Measurements from ENCODE around the gene SCYGR7.
"Not testable (repeated sequence)": the region's sequence is repeated elsewhere in the genome, so short reads cannot be mapped to it uniquely, and the experiment has no call there.

SCYGR7 gene

GRCh38 chr2:227728035-227728434 is at the start of gene SCYGR7:
Gene SCYGR7, plus strand, starts transcription at chr2:227728335. Its CDS starts 0 bp downstream, at chr2:227728335.
- DNase-seq, result no peak

DNA sequence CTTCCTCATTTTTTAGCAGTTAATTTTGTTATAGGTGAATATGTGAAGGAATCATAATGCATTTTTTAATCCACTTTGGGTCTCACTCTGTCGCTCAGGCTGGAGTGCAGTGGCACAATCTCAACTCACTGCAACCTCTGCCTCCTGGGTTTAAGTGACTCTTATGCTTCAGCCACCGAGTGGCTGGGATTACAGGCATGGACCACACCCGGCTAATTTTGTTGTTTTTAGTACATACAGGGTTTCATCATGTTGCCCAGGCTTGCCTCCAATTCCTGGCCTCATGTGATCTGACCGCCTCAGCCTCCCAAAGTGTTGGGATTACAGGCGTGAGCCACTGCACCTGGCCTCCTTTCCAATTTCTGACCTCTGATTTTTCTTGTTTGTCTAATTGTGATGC is 43.9 kb upstream of the SCYGR7 start:
- DNase-seq, result no peak

DNA sequence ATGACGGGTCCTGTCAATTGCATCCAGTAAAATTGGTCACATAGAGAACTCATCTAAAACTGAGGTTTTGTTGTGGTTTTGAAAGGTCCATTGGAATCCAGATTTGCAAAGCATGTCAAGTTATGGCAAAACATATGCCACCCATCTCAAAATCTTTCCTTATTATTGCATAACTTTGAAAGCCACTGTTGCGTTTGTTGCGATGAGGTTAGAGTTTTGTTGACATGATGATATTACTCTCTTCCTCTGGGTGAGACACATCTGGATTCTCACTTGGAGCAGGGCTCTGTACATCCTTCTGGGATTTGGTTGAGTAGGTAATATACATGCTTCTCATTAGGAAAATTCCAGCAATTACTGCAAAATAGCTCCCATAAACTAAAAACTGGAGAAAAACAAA is 40.9 kb upstream of the SCYGR7 start:
- no peak for DNase-seq

- no peak for DNase-seq
Measured at GRCh38 chr2:227696990-227697679, 31.0 kb upstream of the SCYGR7 start.

- no peak for DNase-seq
Measured at GRCh38 chr2:227701556-227701955, 26.6 kb upstream of the SCYGR7 start.

DNA sequence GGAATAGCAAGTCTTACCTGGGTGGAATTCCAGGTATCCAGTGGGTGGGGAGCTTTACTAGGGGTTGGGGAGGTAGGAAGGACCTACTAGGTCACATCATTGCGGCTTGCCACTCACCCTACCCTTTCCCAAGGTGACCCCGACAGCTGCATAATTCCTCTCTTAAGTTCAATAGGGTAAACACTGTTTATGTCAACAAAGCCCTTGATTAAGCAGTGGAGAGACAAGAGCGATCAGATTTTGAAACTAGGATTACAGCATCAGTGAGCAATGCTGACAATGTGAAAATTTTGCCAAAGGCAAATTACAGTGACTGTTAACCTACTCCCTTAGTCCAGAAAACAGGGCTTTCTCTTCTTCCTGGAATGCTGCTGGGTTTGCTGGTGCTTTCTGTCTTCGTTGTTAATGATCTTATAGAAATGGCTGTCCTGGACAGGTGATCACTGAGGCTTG is 24.8 kb upstream of the SCYGR7 start:
- no peak for DNase-seq

DNA sequence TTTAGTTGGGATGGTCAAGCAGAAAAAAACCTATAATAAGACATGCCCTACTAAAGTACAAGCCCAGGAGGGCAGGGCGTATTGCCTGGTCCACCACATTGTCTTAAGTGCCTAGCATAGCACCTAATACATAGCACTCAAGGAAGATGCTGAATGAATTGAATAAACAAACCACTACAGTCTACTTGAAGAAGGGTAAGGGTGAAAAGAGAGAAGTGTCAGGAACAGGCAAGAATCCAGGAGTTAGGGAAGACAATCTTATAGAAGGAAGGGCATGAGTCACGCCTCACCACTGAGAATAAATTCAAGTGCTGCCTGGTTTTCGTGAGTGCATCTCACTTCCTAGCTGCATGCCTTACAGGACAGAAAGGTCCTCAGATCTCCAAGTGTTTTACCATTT is 24.2 kb upstream of the SCYGR7 start:
- DNase-seq, result no peak

GRCh38 chr2:227706859-227707258 is 21.3 kb upstream of the SCYGR7 start:
- DNase-seq, result no peak

DNA sequence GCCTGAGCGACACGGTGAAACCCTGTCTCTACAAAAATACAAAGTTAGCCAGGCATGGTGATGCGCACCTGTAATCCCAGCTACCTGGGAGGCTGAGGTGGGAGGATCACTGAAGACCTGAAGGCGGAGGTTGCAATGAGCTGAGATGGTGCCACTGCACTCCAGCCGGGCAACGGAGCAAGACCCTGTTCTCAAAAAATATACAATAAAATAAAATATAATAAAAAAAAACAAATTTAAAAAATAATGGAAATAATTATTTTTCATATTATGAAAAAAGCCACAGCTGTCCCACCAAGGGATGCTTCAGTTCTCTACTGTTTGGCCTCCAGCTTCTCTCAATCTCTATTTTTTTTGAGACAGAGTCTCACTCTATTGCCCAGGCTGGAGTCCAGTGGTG is 20.7 kb upstream of the SCYGR7 start:
- no peak for DNase-seq

- no peak for DNase-seq
Measured at GRCh38 chr2:227710986-227711385, 17.1 kb upstream of the SCYGR7 start.

GRCh38 chr2:227713291-227713690 is 14.8 kb upstream of the SCYGR7 start:
- no peak for DNase-seq

DNA sequence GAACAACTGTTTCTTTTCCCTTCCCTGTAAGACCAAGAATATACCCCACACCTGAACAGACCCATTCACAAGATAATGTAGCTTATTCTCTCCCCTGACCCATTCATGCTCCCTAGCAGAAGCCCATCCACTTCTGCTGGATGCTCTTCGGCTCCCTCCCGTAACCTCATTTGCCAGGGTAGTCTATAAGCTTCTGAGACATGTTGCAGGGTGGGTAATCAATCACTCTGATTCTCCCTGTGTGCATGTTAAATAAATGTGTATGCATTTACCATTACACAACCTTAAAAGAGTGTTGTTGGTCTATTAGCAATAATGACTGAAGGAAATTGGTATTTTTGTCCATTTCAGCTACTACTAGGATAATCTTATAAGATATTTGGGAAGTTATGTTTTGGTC is 11.6 kb upstream of the SCYGR7 start:
- no peak for DNase-seq

DNA sequence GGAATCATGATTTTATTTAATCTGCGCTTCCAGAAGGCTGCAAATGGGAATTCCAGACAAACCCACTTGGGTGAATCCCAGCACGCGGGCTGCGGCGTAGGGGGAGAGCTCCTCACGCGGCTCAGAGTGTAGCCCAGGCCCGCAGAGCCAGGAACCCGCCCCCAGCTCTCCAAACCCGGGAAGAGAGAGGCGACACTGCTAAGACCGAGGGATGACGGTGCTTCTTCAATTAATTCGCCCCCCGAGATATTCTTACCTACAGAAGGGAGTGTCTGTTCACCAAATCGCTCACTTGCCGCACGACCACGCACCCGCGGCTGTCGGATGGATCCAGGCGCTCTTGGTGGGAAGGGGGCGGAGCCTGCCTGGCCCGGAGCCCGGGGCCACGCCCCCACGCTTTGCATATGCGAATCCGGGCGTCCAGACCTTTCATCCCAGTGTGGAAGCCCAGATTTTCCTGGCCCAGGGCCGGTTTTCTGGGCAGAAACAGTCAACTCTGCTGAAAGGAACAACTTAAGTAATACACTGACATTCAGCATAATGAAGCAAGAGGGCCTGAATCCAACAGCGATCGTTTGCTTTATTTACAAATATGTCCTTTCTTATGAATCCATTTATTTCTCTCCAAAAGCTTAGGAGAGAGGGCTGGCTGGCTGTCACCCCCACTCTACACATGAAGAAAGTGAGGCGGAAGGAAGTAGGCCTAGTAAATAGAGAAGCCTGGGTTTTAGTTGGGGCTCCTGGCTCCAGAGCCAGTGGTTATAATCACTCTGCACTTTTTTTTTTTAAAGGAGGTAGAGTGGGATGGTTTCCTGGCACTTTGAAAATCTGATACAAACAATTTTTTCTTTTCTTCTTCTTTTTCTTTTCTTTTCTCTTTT is 10.2 kb upstream of the SCYGR7 start, which contains the start of gene SLC19A3:
Gene SLC19A3, minus strand, starts transcription at position 342 of the 881 bp plus-strand sequence. CDS start 15,710 bp downstream, outside the sequence.
- DNase-seq, result peak; percentile 38

GRCh38 chr2:227719641-227720040 is 8.5 kb upstream of the SCYGR7 start:
- no peak for DNase-seq

- DNase-seq, result no peak
Measured at GRCh38 chr2:227720680-227721079, 7.5 kb upstream of the SCYGR7 start.

GRCh38 chr2:227722821-227723220 is 5.3 kb upstream of the SCYGR7 start:
- DNase-seq, result not testable (repeated sequence)

DNA sequence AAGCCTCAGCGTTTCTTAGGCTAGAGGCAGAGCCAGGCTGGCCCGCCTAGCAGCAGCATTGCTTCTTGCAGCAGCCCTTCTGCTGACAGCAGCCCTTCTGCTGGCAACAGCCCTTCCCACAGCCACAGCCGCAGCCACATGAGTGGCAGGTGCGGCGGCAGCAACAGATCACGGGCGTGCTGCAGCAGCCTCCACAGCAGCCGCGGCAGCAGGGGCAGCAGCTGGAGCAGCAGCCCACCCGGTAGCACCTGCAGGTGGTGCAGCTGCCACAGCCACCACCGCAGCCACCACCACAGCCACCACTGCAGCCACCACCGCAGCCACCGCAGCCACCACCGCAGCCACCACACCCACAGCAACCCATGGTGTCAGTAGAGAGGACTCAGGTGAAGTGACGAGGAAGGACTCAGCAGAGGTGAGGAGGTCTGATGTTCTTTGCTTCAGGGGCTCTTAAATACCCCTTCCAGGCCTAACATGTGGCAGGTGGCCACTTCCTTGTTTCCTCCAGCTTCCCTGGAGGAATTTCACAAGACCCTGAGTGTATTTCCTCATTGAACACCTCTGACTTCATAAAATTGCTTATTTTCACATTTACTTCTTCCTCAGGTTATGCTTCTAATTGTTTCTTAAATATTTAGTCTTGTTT is 3.6 kb upstream of the SCYGR7 start, which contains the start of gene SCYGR6:
Gene SCYGR6, minus strand, starts transcription at position 364 of the 646 bp plus-strand sequence. Its CDS starts 0 bp downstream, at position 364.
- DNase-seq, result no peak

DNA sequence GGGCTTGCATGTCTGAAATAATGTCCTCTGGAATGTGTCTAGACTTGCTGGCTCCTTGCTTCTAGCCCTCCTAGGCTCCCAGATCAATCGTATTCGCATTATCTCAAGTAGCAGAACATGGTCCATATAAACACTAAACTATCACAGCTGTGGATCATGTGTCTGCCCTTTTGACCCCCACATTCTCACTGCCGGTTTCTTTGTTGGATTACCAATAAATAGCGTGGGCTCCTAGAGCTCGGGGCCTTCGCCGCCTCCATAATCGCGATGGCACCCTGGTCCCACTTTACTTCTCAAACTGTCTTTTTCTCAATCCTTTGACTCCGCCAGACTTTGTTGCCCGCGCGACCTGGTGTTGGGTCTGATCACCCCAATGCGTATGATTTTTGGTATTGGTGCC is 11.2 kb downstream of the SCYGR7 start:
- DNase-seq, result no peak

DNA sequence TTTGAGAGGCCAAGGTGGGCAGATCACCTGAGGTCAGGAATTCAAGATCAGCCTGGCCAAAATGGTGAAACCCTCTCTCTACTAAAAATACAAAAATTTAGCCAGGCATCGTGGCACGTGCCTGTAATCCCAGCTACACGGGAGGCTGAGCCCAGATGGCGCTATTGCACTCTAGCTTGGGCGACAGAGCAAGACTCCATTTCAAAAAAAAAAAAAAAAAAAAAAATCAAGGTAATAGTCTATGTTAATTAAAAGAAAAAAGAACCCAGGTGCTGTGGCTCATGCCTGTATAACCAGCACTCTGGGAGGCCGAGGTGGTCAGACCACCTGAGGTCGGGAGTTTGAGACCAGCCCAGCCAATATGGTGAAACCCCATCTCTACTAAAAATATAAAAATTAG is 12.6 kb downstream of the SCYGR7 start:
- DNase-seq, result not testable (repeated sequence)

- no peak for DNase-seq
Measured at GRCh38 chr2:227745594-227745993, 17.5 kb downstream of the SCYGR7 start, which contains the start of gene SCYGR8. Gene SCYGR8, plus strand, starts transcription at chr2:227745894. Its CDS starts 0 bp downstream, at chr2:227745894.

DNA sequence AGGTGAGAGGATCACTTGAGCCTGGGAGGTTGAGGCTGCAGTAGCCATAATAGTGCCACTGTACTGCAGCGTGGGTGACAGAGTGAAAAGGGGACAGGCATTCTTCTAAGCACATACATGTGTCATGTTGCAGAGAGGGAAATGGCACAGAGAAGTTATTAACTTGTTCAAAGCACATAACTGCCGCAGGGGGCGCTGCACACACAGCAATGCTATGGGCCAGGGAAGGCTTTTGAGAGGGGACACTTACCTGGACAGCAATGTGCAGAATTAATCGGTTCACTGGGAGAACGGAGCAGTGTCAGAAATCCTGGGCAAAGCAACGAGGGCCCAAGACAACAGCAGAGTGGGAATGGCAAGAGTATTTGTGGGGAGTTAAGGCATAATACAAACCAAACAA is 19.9 kb downstream of the SCYGR7 start:
- no peak for DNase-seq

- DNase-seq, result not testable (repeated sequence)
Measured at GRCh38 chr2:227756261-227756660, 28.1 kb downstream of the SCYGR7 start.
